CD4-positive, alpha-beta T cell (primary cell): ENCODE measurements around the gene FOXO1. TPM values are rescaled to one million over a fixed set of nuclear protein-coding genes. Genes with fewer than 3 reads are reported as not detected.

ENCODE experiments used
- ATAC-seq: fragments of 200-7000 bp; cut with Tn5 transposase; one replicate; pipeline ENCODE4 v1.10.0; 2022; ENCODE audit warnings: mild to moderate bottlenecking; ENCODE audit not compliant: poor library complexity
- CTCF ChIA-PET: fragments of 350-600 bp; sonication (Branson Sonifier 250); formaldehyde crosslinking; loops from one replicate; lab custom pipeline; 2021; ENCODE audit warnings: antibody characterized with exemption, inconsistent platforms; lab: Charles Lee
- POLR2A ChIA-PET: fragments of 350-600 bp; sonication (Branson Sonifier 250); formaldehyde crosslinking; loops from one replicate; lab custom pipeline; 2021; ENCODE audit warnings: antibody characterized with exemption, inconsistent platforms; lab: Charles Lee
- DNase-seq, 14 experiments: peaks; one replicate each; pipeline ENCODE4 v3.0.0-alpha.2; 2013 to 2020; ENCODE audit warnings: mixed read lengths in 2 of 14
- H3K27ac ChIP-seq, 2 donors: one replicate each; pipeline versions ENCODE4 v1.5.1 to v1.7.0; 2013; ENCODE audit warnings: low read length in 2 of 2, low read depth in 1 of 2, mild to moderate bottlenecking in 1 of 2
- H3K27me3 ChIP-seq, 2 experiments: 1 replicate in 1 of 2; 2 replicates in 1 of 2; pipeline versions ENCODE4 v1.6.1 to v1.7.0; 2013; ENCODE audit warnings: low read length in 2 of 2, control low read depth in 1 of 2, mild to moderate bottlenecking in 1 of 2, moderate library complexity in 1 of 2; ENCODE audit not compliant: insufficient read depth in 2 of 2, control insufficient read depth in 1 of 2
- H3K36me3 ChIP-seq: one replicate; pipeline ENCODE4 v1.6.1; 2013; ENCODE audit warnings: low read length, control low read depth; ENCODE audit not compliant: insufficient read depth
- H3K4me1 ChIP-seq: one replicate; pipeline ENCODE4 v1.6.1; 2013; ENCODE audit warnings: low read length, control low read depth; ENCODE audit not compliant: insufficient read depth
- H3K4me3 ChIP-seq: one replicate; pipeline ENCODE4 v1.5.1; 2013; ENCODE audit warnings: mild to moderate bottlenecking, low read length, moderate library complexity
- H3K9me3 ChIP-seq, 2 experiments: 1 replicate in 1 of 2; 2 replicates in 1 of 2; pipeline versions ENCODE4 v1.6.1 to v1.7.0; 2013; ENCODE audit warnings: low read length in 2 of 2, mild to moderate bottlenecking in 2 of 2, control low read depth in 1 of 2, moderate library complexity in 1 of 2; ENCODE audit not compliant: control insufficient read depth in 1 of 2, insufficient read depth in 1 of 2
- H3K27ac Mint-ChIP-seq: one replicate; pipeline ENCODE4 v1.8.0; 2020; ENCODE audit warnings: mixed read lengths
- H3K27me3 Mint-ChIP-seq: one replicate; pipeline ENCODE4 v1.8.0; 2021; ENCODE audit warnings: mixed read lengths
- H3K36me3 Mint-ChIP-seq: one replicate; pipeline ENCODE4 v1.8.0; 2021; ENCODE audit warnings: low read depth, mixed read lengths
- H3K4me1 Mint-ChIP-seq: one replicate; pipeline ENCODE4 v1.8.0; 2021; ENCODE audit warnings: low read depth, mixed read lengths
- H3K4me3 Mint-ChIP-seq: one replicate; pipeline ENCODE4 v1.8.0; 2020; ENCODE audit warnings: mild to moderate bottlenecking, mixed read lengths
- H3K9me3 Mint-ChIP-seq: one replicate; pipeline ENCODE4 v1.8.0; 2020; ENCODE audit warnings: mixed read lengths
- CTCF ChIP-seq: fragments of 200-600 bp; IDR thresholded peaks from one replicate; pipeline ENCODE4 v1.8.0; 2022; ENCODE audit warnings: antibody characterized with exemption, mild to moderate bottlenecking
- intact Hi-C, 2 experiments: fragments of 100-400 bp; cut with DNase I in 1 of 2; cut with micrococcal nuclease in 1 of 2; formaldehyde crosslinking; loops; one replicate each; pipeline versions ENCODE4 v1.15.1 to v1.9.0; 2023 to 2025; cut with DNase I, micrococcal nuclease
- total RNA-seq, 174 experiments: library from RNA in 2 of 174; stranded (reverse) in 2 of 174; gene quantifications; one replicate each; pipeline ENCODE4 v1.2.3 and lab custom pipeline; 2021 to 2026

Gene FOXO1
- total RNA-seq, 2 experiments from 2014 or later: 93.1 to 101 TPM

- CTCF ChIA-PET: interaction anchor here (0.5 kb wide), 1 partner anchor 122 kb away, joined by 3 read pairs; no protein-coding TSS in a partner anchor
- POLR2A ChIA-PET: no interaction called here
- Histone ChIP-seq H3K27me3 (no peaks in the 10 kb centered on the region), H3K27ac (peak overlapping the region; percentile 70 to 85), H3K4me3 (no peak overlapping the region), H3K4me1 (peaks cover 71% of the 10 kb centered on the region), H3K36me3 (peaks cover 6% of the 10 kb centered on the region), H3K9me3 (no peaks in the 10 kb centered on the region)
- Mint-ChIP-seq H3K9me3 (no peaks in the 10 kb centered on the region), H3K36me3 (peaks cover 32% of the 10 kb centered on the region), H3K27ac (peak overlapping the region; percentile 87), H3K27me3 (no peaks in the 10 kb centered on the region), H3K4me3 (no peak overlapping the region), H3K4me1 (peaks cover 98% of the 10 kb centered on the region)
- intact Hi-C loops: loop anchor here (2.0 to 5.0 kb wide), 3 partner anchors 34 to 55 kb away; partner anchors contain the start of gene FOXO1 (in 1 of the 2)
- TF ChIP-seq CTCF: no peak
- DNase-seq (no peak), ATAC-seq (no peak)
These were observed 54.8 kb downstream of the FOXO1 start for GRCh38 chr13:40611635-40612034.

- ATAC-seq (no peak), DNase-seq (no peak)
- Histone ChIP-seq H3K9me3 (no peaks in the 10 kb centered on the region), H3K36me3 (peaks cover 6% of the 10 kb centered on the region), H3K27me3 (no peaks in the 10 kb centered on the region), H3K27ac (peak overlapping the region; percentile 8 to 70), H3K4me3 (no peak overlapping the region), H3K4me1 (peaks cover 71% of the 10 kb centered on the region)
- Mint-ChIP-seq H3K4me3 (peak overlapping the region; percentile 39), H3K27ac (peak overlapping the region; percentile 87), H3K9me3 (no peaks in the 10 kb centered on the region), H3K27me3 (no peaks in the 10 kb centered on the region), H3K4me1 (peaks cover 98% of the 10 kb centered on the region), H3K36me3 (peaks cover 32% of the 10 kb centered on the region)
- ChIA-PET CTCF (no interaction called here), POLR2A (no interaction called here)
- intact Hi-C loops: loop anchor here (5.0 kb wide), 2 partner anchors 34 to 51 kb away; no protein-coding TSS in a partner anchor
- TF ChIP-seq CTCF: no peak
These were observed 55.4 kb downstream of the FOXO1 start for GRCh38 chr13:40611004-40611403.

GRCh38 chr13:40609972-40610726 is 56.3 kb downstream of the FOXO1 start:
- Mint-ChIP-seq H3K4me3 (peak overlapping the region; percentile 9), H3K27me3 (no peaks in the 10 kb centered on the region), H3K36me3 (peaks cover 32% of the 10 kb centered on the region), H3K4me1 (peaks cover 98% of the 10 kb centered on the region), H3K9me3 (no peaks in the 10 kb centered on the region), H3K27ac (peak overlapping the region; percentile 87)
- Histone ChIP-seq H3K36me3 (peaks cover 6% of the 10 kb centered on the region), H3K4me3 (no peak overlapping the region), H3K27me3 (no peaks in the 10 kb centered on the region), H3K9me3 (no peaks in the 10 kb centered on the region), H3K27ac (peak overlapping the region in 1 of 2 donors; percentile 8), H3K4me1 (peaks cover 68% of the 10 kb centered on the region)
- DNase-seq (no peak), ATAC-seq (no peak)
- TF ChIP-seq CTCF: no peak
- POLR2A ChIA-PET: no interaction called here
- CTCF ChIA-PET: no interaction called here
- intact Hi-C loops: loop anchor here (5.0 kb wide), 2 partner anchors 33 to 52 kb away; no protein-coding TSS in a partner anchor
